HG03060 (cell line): ENCODE data around the gene OST4.
"Not testable (repeated sequence)": the region's sequence is repeated elsewhere in the genome, so short reads cannot be mapped to it uniquely, and the experiment has no call there.

Source experiments
- ATAC-seq: cut with Tn5 transposase; IDR thresholded peaks from one replicate; pipeline ENCODE4 v1.9.1; 2021; ENCODE audit warnings: low read depth, moderate number of reproducible peaks; ENCODE audit not compliant: unreplicated experiment

OST4 gene

GRCh38 chr2:27080140-27080469 is 8.7 kb upstream of the OST4 start:
- ATAC-seq, result no peak

- no peak for ATAC-seq
Observed at GRCh38 chr2:27079233-27080139, 8.0 kb upstream of the OST4 start.

GRCh38 chr2:27078267-27079194 is 7.1 kb upstream of the OST4 start, which contains the start of gene EMILIN1:
TSS of gene EMILIN1 (plus strand) at chr2:27078615. CDS start at chr2:27079066, 451 bp downstream.
- no peak for ATAC-seq

- no peak for ATAC-seq
Observed at GRCh38 chr2:27077231-27077630, 5.8 kb upstream of the OST4 start.

GRCh38 chr2:27076323-27076722 is 4.9 kb upstream of the OST4 start:
- no peak for ATAC-seq

GRCh38 chr2:27075566-27075871 is 4.1 kb upstream of the OST4 start:
- not testable (repeated sequence) for ATAC-seq

- ATAC-seq, result no peak
Observed at GRCh38 chr2:27074738-27075565, 3.5 kb upstream of the OST4 start.

GRCh38 chr2:27073782-27074181 is 2.3 kb upstream of the OST4 start:
- no peak for ATAC-seq

- no peak for ATAC-seq
Observed at GRCh38 chr2:27072920-27073319, 1.5 kb upstream of the OST4 start.

GRCh38 chr2:27071990-27072830 is 756 bp upstream of the OST4 start:
- ATAC-seq, result peak; percentile 8

- ATAC-seq, result peak; percentile 11
Observed at GRCh38 chr2:27070653-27071276, 689 bp downstream of the OST4 start.

- no peak for ATAC-seq
Observed at GRCh38 chr2:27069961-27070618, 1.4 kb downstream of the OST4 start.

- ATAC-seq, result no peak
Observed at GRCh38 chr2:27069436-27069835, 2.0 kb downstream of the OST4 start.

GRCh38 chr2:27067385-27067784 is 4.1 kb downstream of the OST4 start:
- no peak for ATAC-seq

GRCh38 chr2:27065128-27065527 is 6.3 kb downstream of the OST4 start:
- no peak for ATAC-seq

- no peak for ATAC-seq
Observed at GRCh38 chr2:27060323-27060722, 11.1 kb downstream of the OST4 start.

GRCh38 chr2:27059141-27059820 is 12.2 kb downstream of the OST4 start:
- no peak for ATAC-seq

GRCh38 chr2:27058210-27058609 is 13.2 kb downstream of the OST4 start:
- ATAC-seq, result no peak
